Measurements from ENCODE around the gene FBXO5.

GRCh38 chr6:152959333-152959732 lies 23.5 kb downstream of the FBXO5 start:
- TF ChIP-seq, protein P1, sequence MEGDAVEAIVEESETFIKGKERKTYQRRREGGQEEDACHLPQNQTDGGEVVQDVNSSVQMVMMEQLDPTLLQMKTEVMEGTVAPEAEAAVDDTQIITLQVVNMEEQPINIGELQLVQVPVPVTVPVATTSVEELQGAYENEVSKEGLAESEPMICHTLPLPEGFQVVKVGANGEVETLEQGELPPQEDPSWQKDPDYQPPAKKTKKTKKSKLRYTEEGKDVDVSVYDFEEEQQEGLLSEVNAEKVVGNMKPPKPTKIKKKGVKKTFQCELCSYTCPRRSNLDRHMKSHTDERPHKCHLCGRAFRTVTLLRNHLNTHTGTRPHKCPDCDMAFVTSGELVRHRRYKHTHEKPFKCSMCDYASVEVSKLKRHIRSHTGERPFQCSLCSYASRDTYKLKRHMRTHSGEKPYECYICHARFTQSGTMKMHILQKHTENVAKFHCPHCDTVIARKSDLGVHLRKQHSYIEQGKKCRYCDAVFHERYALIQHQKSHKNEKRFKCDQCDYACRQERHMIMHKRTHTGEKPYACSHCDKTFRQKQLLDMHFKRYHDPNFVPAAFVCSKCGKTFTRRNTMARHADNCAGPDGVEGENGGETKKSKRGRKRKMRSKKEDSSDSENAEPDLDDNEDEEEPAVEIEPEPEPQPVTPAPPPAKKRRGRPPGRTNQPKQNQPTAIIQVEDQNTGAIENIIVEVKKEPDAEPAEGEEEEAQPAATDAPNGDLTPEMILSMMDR (IDR thresholded peaks at IDR 0.05): no peak
- TF ChIP-seq EZH2 (IDR thresholded peaks at IDR 0.05): no peak
- no peak for TF ChIP-seq EZH2phosphoT487 (IDR thresholded peaks at IDR 0.05)
